IMR-90 (cell line): Measurements from ENCODE around the gene CUX1.

ENCODE experiments used
- MXI1 ChIP-seq: IDR thresholded peaks from 2 replicates; pipeline ENCODE4 v1.6.1; 2012; ENCODE audit warnings: low read depth, mild to moderate bottlenecking, low read length, moderate library complexity, borderline replicate concordance
- NFE2L2 ChIP-seq: fragments of 150-350 bp; IDR thresholded peaks from 2 replicates; pipeline ENCODE4 v1.6.1; 2016; ENCODE audit warnings: low read depth, mild to moderate bottlenecking, low read length
- RFX5 ChIP-seq: IDR thresholded peaks from 2 replicates; pipeline ENCODE4 v1.8.0; 2012; ENCODE audit warnings: low read depth, mild to moderate bottlenecking, low read length, moderate library complexity
- TF ChIP-seq, protein P1 (sequence below): conservative IDR thresholded peaks from 2 replicates; pipeline ENCODE4 v1.5.1; 2012; ENCODE audit warnings: mild to moderate bottlenecking, low read depth, low read length, improper control_type of control experiment
- TF ChIP-seq, protein P2 (sequence below): fragments of 150-350 bp; IDR thresholded peaks from 2 replicates; pipeline ENCODE4 v1.6.1; 2016; ENCODE audit warnings: low read depth, mild to moderate bottlenecking, low read length, moderate library complexity, borderline replicate concordance

DNA sequence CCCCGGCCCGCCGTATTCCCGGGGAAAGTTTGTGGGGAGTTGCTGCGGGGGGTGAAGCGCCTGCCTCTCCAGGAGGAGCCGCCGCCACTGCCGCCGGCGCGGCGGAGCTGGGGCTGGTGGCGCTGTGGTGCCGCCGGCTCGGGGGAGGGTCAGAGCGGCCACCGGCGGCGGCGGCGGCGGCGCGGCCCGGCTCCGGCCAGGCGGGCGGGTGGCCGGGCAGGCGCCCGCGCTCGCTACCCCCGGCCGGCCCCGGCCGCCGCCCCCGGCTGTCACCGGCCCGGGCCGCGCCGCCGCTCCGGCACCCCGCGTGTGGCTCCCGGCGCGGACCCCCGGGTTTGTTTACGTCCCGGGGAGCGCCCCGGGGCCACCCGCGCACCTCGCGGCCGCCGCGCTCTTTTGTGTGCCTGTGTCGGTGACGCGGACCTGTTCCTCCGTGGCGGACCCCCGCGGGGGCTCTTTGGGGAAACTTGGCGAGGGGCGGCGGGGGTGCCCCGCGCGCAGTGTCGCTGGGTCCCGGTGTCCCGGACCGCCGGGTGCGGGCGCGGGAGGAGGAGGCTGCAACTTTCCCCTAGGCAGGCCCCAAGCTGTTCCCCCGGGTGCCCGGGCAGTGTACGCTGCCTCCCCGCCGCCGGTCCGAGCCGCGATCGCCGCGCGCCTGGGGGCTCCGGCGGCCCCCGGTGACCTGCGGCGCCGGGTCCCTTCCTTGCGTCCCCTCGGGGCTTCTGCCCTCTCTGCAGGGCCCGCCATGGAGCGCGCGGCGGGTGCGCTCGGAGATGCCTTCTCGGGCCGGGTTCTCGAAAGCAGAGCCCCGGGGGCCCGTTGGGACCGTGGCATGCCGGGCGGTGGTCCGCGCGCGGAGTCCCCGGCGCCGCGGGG, 593 bp upstream of the CUX1 start:
- TF ChIP-seq, protein P1, sequence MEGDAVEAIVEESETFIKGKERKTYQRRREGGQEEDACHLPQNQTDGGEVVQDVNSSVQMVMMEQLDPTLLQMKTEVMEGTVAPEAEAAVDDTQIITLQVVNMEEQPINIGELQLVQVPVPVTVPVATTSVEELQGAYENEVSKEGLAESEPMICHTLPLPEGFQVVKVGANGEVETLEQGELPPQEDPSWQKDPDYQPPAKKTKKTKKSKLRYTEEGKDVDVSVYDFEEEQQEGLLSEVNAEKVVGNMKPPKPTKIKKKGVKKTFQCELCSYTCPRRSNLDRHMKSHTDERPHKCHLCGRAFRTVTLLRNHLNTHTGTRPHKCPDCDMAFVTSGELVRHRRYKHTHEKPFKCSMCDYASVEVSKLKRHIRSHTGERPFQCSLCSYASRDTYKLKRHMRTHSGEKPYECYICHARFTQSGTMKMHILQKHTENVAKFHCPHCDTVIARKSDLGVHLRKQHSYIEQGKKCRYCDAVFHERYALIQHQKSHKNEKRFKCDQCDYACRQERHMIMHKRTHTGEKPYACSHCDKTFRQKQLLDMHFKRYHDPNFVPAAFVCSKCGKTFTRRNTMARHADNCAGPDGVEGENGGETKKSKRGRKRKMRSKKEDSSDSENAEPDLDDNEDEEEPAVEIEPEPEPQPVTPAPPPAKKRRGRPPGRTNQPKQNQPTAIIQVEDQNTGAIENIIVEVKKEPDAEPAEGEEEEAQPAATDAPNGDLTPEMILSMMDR = peak; percentile 34
- TF ChIP-seq NFE2L2 = no peak
- TF ChIP-seq, protein P2, sequence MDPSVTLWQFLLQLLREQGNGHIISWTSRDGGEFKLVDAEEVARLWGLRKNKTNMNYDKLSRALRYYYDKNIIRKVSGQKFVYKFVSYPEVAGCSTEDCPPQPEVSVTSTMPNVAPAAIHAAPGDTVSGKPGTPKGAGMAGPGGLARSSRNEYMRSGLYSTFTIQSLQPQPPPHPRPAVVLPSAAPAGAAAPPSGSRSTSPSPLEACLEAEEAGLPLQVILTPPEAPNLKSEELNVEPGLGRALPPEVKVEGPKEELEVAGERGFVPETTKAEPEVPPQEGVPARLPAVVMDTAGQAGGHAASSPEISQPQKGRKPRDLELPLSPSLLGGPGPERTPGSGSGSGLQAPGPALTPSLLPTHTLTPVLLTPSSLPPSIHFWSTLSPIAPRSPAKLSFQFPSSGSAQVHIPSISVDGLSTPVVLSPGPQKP = no peak
- TF ChIP-seq MXI1 = no peak
- no peak for TF ChIP-seq RFX5
